GM18499 (cell line): ENCODE data around the gene ARID1A.
"Not testable (repeated sequence)": the region's sequence is repeated elsewhere in the genome, so short reads cannot be mapped to it uniquely, and the experiment has no call there.

ENCODE experiments used
- ATAC-seq: cut with Tn5 transposase; IDR thresholded peaks from one replicate; pipeline ENCODE4 v1.9.1; 2021; ENCODE audit warnings: moderate number of reproducible peaks; ENCODE audit not compliant: insufficient read depth, unreplicated experiment

Gene ARID1A

GRCh38 chr1:26725904-26726303, 30.1 kb downstream of the ARID1A start:
- ATAC-seq: not testable (repeated sequence)

- ATAC-seq: no peak
Measured at GRCh38 chr1:26726784-26727183, 31.0 kb downstream of the ARID1A start.

- no peak for ATAC-seq
Measured at GRCh38 chr1:26727476-26727875, 31.7 kb downstream of the ARID1A start.

- no peak for ATAC-seq
Measured at GRCh38 chr1:26728645-26729044, 32.8 kb downstream of the ARID1A start.

GRCh38 chr1:26729633-26730032, 33.8 kb downstream of the ARID1A start:
- no peak for ATAC-seq

- no peak for ATAC-seq
Measured at GRCh38 chr1:26730695-26731094, 34.9 kb downstream of the ARID1A start.

GRCh38 chr1:26731233-26731902, 35.6 kb downstream of the ARID1A start:
- ATAC-seq: no peak

GRCh38 chr1:26733392-26733791, 37.6 kb downstream of the ARID1A start:
- ATAC-seq: no peak

- no peak for ATAC-seq
Measured at GRCh38 chr1:26733982-26734381, 38.2 kb downstream of the ARID1A start.

GRCh38 chr1:26734501-26735058, 38.8 kb downstream of the ARID1A start:
- ATAC-seq: no peak

GRCh38 chr1:26739329-26739914, 43.6 kb downstream of the ARID1A start:
- no peak for ATAC-seq

GRCh38 chr1:26740023-26740634, 44.3 kb downstream of the ARID1A start:
- no peak for ATAC-seq

- ATAC-seq: no peak
Measured at GRCh38 chr1:26740952-26741351, 45.1 kb downstream of the ARID1A start.

- no peak for ATAC-seq
Measured at GRCh38 chr1:26743426-26744059, 47.7 kb downstream of the ARID1A start.

- ATAC-seq: peak; percentile 91
Measured at GRCh38 chr1:26744075-26744959, 48.5 kb downstream of the ARID1A start.

- ATAC-seq: no peak
Measured at GRCh38 chr1:26745191-26745590, 49.4 kb downstream of the ARID1A start.

- no peak for ATAC-seq
Measured at GRCh38 chr1:26747048-26747447, 51.2 kb downstream of the ARID1A start.

GRCh38 chr1:26748351-26748750, 52.5 kb downstream of the ARID1A start:
- no peak for ATAC-seq

GRCh38 chr1:26749458-26749857, 53.6 kb downstream of the ARID1A start:
- ATAC-seq: no peak

GRCh38 chr1:26750428-26750827, 54.6 kb downstream of the ARID1A start:
- ATAC-seq: no peak
